DMS 273 (cell line): ENCODE measurements around the gene ANAPC2.

Source experiments
- DNase-seq: peaks from one replicate; lab custom pipeline; 2025; ENCODE audit not compliant: unreplicated experiment; lab: John Stamatoyannopoulos, UW

ANAPC2 gene

GRCh38 chr9:137227054-137227852, 38.9 kb upstream of the ANAPC2 start, which contains the start of gene RNF224:
TSS of gene RNF224 (plus strand) at chr9:137227502. CDS start at chr9:137228336, 834 bp downstream.
- peak; percentile 89 for DNase-seq

DNA sequence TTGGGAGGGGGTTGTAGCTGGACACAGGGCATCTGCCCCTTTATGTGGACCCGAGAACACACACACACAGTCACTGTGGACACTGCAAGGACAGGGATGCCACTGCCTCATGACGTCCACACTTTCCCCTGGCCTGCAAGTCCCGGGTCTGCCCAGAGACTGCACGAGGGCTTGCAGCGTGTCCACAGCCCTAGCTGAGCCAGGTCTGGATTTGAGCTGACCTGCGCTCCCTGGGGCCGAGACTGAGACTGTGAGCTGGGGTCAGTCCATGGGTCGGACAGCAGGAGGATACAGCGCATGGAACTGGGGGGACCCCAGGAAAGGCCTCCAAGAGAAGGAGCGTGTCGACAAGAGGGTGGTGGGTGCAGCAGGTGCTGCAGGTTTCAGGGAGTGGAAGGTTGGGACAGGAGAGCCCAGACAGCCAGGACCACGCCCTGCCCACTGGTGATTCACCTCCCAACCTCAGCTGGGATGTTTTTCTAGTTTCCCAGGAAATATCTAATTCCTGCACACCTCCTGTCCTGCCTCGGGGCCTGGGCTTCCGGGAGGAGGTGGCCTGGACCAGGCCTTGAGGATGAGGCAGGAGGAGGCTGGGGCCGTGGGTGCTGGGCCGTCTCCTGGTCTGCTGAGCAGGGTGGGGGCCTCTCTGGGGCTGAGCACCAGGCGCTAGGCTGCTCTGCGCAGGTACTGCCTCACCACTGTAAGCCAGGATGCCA, 38.1 kb upstream of the ANAPC2 start:
- no peak for DNase-seq

GRCh38 chr9:137225699-137226331, 37.5 kb upstream of the ANAPC2 start:
- no peak for DNase-seq

- no peak for DNase-seq
These were observed 36.7 kb upstream of the ANAPC2 start, which contains the start of gene CYSRT1 for GRCh38 chr9:137224830-137225694. TSS of gene CYSRT1 (plus strand) at chr9:137225174. CDS start at chr9:137225622, 448 bp downstream.

DNA sequence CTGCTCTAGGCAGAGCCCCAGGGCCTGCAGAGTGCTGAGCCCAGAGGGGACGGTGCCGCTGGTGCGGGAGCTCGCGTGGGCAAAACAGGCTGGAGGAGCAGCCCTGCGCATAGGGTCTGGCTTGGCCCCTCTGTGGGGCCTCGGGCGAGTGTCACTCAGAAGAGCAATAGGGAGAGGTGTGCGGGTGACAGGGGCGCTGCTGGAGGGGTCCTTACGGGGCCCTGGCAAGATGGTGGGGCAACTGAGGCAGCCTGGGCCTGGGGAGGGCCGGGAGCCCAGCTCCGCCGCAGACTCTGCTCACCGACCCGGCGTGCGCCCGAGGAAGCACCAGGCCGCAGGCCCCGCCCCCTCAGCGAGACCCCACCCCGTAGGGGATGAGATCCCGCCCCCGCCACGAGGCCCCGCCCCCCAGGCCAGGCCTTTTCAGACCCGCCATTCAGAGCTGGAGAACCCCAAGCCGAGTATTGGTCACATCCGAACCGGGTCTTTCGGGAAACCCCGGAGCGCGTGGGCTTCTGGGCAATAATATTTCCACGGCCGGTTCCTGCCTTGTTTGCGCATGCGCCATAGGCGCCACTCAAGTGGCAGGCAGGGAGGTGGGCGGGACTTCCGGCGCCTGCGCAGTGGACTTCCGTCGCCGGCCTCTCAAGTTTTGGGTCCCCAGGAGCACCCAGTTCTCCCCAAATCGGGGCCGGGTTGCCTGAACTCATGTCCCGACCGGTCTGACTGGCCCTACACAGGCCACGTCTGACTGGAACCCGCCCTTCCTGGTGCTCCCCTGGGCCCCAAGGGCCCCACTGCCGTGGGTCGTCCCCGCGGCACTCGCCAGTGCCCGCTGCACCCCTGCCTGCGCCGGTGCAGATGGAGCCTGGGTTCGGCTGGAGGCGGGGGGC, 35.0 kb upstream of the ANAPC2 start:
- peak; percentile 98 for DNase-seq

- DNase-seq, result no peak
These were observed 34.1 kb upstream of the ANAPC2 start, which contains the start of gene RNF208 for GRCh38 chr9:137222190-137223077. TSS of gene RNF208 (minus strand) at chr9:137222240. CDS start at chr9:137221212, 1,028 bp downstream.

GRCh38 chr9:137221506-137222111, 33.2 kb upstream of the ANAPC2 start:
- DNase-seq, result no peak

DNA sequence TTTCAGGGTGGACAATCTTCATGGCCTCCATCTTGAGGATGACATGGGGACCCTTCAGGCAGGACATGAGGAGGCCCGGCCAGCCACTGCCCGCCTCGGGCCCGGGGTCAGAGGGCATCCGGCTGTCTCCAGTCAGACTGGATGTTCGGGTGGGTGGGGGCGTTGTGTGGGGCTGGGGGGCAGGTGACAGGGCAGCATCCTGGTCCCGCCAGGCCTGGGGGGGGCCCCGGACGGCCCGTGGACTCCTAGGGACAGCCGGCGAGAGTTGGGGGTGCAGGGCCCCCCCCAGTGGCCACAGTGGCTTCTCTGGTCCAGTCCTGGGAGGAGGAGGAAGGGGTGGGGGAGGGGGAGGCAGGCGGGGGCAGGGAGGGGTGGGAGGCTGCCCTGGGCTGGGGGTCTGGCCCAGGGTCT, 32.7 kb upstream of the ANAPC2 start:
- DNase-seq, result no peak

DNA sequence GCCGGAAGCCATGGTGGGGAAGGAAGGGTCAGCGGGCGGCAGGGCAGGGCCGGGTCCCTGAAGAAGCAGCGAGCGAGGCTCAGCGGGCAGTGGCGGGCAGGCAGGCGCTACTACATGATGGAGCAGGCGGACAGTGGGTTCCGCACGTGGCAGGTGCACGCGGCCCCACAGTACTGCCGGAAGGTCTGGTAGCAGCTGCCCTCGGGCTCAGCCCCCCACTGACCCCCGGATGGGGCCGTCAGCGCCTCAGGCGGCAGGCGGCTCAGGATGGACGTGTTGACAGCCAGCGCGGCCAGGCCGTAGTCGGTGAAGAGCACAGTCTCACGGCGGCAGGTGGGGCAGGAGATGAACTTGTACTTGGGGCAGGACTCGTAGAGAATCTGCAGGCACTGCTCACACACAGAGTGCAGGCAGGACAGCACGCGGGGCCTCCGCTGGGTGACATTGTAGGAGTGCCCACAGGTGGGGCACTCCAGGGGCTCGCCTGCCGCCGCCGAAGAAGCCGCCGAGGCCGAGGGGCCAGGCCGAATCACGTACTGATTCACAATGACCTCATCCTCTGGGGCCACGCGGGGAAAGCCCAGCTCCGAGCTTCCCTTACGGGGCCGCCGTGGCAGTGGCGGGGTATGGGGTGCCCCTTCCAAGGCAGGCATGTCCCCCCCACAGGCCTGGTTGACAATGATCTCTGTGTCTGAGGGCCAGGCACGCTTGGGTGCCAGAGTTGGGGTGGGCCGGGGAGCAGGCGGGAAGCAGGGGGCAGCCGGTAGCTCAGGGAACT, 32.1 kb upstream of the ANAPC2 start:
- DNase-seq, result no peak

- DNase-seq, result no peak
These were observed 31.5 kb upstream of the ANAPC2 start for GRCh38 chr9:137219757-137220316.

GRCh38 chr9:137218754-137219271, 30.5 kb upstream of the ANAPC2 start:
- no peak for DNase-seq

DNA sequence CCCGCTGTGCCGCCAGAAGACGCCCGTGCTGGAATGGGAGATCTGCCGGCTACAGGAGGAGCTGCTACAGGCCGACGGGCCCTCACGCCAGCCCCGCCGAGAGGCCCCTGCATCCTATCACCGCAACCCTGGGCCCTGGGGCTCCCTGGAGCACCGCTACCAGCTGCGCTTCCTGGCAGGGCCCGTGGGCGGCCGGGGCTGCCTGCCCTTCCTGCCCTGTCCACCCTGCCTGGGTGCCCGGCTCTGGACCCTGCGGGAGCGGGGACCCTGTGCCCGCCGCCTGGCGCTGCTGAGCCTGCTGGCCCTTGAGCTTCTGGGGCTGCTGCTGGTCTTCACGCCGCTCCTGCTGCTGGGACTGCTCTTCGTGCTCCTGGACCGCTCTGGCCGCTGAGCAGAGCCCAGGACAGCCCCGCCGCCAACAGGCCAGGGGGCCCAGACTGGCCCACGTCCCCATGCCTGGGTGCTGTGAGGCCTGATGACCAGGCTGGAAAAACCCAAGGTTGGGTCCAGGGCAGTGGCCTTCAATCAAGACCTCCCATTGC, 29.9 kb upstream of the ANAPC2 start:
- DNase-seq, result no peak

DNA sequence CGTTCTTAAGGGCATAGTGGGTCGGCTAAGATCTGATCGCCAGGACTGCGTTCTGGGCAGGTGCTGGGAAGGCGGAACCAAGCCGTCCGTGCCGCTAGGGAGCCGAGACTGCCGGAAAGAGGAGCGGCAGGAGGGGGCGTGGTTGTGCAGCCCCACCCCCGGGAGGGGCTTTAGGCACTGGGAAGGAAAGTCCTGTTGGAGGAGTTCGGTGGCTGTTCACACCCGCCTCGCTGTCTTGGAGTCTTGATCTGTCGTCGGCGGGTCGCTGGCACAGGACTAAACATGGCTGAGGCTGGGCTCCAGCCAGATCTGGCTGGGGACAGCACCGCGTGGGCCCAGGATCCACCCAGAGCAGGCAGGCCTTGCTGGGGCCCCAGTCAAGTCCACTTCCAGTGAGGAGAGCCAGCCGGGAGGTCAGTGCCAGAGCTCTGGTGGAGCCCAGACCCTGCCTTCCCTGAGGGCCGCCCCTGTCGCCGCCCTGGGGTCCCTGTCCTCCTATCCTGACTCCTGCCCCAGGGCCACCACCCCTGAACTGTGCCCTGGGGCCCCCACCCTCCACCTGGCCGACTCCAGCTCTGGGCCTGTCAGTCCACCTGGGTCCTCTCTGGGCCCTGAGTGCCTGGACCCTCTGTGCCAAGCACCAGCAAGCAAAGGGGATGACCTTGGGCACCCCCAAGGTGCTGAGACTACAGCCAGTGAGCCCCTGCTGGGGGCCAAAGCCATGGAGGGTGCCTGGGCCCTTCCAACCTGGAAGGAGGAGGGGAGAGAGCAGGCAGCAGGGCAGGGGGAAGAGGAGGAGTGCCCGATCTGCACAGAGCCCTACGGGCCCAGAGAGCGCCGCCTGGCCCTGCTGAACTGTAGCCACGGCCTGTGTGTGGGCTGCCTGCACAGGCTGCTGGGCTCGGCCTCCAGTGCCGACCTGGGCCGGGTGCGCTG, 29.2 kb upstream of the ANAPC2 start:
- DNase-seq, result peak; percentile 84

GRCh38 chr9:137216188-137216965, 28.0 kb upstream of the ANAPC2 start:
- no peak for DNase-seq
